NCI-H226 (cell line): ENCODE data around the gene PIK3R2.

ENCODE experiments used
- DNase-seq: peaks from one replicate; pipeline ENCODE4 v3.0.0-alpha.2; 2015

Gene PIK3R2

DNA sequence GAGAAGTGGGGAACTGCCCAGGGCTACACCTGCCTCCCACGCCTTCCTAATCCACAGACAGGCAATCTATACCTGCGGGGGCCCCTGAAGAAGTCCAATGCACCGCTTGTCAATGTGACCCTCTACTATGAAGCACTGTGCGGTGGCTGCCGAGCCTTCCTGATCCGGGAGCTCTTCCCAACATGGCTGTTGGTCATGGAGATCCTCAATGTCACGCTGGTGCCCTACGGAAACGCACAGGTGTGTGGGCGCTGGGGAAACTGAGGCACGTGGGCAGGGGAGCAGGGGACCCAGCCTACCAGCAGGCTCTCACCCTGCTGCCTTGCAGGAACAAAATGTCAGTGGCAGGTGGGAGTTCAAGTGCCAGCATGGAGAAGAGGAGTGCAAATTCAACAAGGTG lies 22.0 kb downstream of the PIK3R2 start:
- DNase-seq, result no peak

DNA sequence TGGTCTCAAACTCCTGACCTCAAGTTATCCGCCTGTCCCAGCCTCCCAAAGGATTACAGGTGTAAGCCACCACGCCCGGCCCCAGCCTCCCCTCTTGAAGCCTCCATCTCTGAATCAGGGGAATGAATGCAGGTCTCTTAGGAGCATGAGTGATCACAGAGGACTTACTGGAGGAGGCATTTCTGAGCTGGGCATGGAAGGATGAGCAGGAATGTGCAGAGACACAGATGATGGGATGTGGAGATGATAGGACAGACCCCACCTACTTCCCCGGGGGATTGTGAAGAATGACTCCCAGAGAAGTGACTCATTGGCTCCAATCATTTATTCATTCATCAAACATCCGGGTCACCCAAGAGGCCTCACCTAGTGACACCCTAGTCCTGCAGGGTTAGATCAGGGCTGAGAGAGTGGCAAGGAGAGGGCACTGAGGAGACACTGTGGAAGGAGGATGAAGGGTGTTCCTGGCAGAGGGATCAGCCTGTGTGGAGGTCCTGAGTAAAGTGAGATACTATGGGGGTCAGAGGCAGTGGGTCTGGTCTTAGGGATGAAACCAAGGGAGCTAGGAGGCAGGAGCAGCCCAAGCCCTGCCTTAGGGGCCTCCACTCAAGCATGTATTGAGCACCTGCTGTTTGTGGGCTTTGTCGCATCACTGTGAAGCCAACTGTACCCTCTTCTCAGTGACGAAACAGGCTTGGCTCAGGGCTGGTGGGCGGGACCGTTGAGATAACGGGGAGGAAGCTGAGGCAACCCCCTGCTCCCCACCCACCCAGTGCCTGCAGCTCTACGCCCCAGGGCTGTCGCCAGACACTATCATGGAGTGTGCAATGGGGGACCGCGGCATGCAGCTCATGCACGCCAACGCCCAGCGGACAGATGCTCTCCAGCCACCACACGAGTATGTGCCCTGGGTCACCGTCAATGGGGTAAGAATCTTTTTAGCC lies 23.7 kb downstream of the PIK3R2 start:
- no peak for DNase-seq

DNA sequence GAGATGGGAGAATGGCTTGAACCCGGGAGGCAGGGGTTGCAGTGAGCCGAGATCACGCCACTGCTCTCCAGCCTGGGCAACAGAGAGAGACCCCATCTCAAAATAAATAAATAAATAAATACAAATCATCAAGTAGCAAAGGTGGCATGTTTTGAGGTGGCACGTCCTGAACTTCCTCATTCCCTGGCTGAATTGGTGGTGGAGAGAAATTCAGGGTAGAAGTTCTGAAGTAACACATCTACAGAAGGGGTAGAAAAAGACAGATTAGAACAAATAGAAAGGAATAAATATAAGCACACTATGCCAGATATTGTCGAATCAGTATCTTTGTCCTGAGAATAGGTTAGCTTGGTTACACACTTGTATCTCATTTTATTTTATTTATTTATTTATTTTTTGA lies 27.0 kb downstream of the PIK3R2 start:
- DNase-seq, result no peak

DNA sequence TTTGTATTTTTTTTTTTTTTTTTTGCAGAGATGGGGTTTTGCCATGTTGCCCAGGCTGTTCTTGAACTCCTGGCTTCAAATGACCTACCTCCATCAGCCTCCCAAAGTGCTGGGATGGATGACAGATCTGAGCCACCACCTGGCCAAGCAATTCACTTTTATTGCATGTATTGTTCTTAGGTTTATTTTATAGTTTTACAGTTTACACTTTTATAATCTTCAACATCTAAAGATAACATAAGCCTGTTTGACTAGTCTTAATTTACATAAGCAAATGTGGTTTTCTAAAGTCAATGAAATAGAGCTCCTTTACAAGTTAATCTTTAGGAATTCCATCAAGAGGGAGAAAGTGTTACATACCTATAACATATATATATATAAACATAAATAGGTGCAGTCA lies 30.6 kb downstream of the PIK3R2 start:
- no peak for DNase-seq

DNA sequence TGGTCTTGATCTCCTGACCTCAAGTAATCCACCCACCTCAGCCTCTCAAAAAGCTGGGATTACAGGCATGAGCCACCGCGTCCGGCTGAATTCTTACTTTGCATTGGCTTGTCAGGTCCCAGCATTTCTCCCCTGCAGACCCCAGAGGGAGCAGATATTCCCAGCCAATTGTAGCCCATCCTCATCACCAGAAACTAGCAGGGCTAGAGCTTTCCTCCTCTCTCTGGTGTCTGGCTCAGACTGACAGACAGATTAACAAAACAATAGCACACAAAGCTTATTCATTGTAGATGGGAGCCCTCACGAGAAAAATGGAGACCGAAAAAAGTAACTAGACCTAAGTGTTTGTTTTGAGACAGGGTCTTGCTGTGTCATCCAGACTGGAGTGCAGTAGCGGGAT lies 32.6 kb downstream of the PIK3R2 start:
- no peak for DNase-seq

DNA sequence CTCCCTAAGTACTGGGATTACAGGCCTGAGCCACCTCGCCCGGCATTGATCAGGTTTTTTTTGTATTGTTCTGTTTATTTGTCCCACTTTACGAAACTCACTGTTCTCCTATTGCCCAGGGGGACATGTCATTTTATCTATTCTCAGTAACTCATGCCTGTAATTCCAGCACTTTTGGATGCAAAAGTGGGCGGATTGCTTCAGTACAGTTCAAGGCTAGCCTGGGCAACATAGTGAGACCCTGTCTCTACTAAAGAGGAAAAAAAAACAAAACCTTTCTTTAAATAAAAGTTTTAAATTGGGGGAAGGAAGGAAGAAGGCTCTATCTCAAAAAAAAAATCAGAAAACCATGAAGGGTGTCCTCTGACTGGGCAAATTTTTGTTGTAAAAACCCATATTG lies 37.3 kb downstream of the PIK3R2 start:
- DNase-seq, result no peak

DNA sequence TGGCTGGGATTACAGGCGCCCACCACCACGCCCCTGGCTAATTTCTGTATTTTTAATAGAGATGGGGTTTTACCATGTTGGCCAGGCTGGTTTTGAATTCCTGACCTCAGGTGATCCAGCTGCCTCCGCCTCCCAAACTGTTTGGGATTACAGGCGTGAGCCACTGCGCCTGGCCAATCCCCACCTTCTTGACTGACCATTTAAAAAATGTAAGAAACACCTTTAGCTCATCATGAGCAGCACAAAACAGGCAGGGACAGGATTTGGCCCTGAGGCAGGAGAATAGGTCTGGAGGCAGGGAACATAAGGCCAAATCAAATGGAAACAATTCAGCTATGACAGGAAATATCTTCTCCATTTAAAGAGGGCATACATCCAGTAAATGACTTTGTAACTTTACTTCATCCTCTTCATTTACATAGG lies 38.7 kb downstream of the PIK3R2 start:
- no peak for DNase-seq

DNA sequence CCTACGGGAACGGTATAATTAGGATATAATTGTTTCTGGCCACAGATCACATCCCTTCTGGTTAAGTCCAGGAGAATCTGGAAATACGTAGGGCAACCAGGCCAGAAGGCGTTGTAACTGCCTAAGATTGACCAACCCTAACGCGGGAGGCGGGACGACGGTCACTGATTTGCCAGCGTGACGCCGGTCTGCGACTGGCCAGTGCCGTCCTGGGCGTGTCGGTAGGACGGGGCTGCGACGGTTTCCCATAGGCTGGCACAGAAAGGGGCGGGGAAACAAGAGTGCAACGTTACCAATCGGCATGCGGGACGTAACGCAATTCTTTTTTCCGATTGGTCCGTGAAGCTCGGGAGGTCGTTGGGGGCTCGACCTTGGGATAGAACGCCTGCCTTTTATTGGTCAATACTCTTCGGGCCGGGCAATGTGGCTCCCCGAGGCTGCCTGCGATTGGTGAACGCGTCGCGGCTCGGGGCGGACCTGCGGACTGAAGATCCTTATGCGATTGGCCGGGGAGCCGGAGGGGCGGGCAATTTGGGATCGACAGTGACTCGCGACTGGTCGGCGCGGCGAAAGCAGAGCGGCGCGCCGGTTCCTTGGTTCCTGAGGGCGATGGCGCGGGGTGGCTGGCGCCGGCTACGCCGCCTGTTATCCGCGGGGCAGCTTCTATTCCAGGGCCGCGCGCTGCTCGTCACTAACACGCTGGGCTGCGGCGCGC lies 39.9 kb downstream of the PIK3R2 start, which contains the start of gene MPV17L2:
Gene MPV17L2, plus strand, starts transcription at position 546 of the 715 bp plus-strand sequence. Its CDS starts 64 bp downstream, at position 610.
- peak; percentile 100 for DNase-seq

DNA sequence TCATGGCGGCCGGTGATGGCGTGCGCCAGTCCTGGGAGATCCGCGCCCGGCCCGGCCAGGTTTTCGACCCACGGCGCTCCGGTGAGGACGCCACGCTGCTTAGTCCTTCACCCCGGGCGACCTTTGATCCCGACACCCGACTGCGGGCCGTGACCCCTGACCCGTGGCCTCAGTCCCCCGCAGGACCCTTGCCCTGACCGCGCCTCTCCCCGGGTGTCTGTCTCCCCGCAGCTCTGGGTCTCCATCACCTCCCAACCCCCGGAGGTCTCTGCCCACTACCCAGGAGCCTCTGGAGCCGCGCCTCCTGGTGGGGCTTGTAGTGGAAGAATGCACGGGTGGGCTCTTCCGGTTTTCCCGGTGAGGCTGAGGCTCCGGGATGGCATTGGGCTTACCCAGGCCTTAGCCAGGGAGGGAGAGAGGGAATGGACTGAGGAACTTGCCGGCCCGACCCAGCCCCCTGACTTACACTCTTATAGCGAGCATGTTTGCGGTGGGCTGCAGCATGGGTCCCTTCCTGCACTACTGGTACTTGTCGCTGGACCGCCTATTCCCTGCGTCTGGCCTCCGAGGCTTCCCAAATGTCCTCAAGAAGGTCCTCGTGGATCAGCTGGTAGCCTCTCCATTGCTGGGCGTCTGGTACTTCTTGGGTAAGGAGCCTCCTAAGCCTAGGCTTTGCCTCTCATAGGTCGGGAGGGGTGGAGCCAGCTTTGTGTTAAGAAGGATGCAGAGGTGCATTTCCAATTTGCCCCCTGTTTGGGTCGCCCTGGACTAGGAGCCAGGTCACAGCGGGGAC lies 40.6 kb downstream of the PIK3R2 start:
- no peak for DNase-seq

DNA sequence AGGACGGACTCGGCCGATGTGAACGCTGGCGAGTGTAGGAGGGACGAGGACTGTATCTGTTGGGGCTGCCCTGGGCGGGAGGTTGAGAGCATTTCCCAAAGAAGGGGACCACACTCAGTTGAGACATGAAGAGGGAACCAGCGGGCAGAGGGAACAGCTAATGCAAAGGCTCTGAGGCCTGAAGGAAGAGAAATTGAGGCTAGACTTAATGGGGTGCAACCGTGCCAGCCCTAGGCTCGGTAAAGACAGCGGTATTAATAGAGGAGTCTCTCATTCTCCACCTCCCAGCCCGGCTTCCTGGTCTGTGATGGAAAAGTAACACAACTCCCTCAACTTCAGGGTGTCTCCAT lies 41.2 kb downstream of the PIK3R2 start:
- no peak for DNase-seq

DNA sequence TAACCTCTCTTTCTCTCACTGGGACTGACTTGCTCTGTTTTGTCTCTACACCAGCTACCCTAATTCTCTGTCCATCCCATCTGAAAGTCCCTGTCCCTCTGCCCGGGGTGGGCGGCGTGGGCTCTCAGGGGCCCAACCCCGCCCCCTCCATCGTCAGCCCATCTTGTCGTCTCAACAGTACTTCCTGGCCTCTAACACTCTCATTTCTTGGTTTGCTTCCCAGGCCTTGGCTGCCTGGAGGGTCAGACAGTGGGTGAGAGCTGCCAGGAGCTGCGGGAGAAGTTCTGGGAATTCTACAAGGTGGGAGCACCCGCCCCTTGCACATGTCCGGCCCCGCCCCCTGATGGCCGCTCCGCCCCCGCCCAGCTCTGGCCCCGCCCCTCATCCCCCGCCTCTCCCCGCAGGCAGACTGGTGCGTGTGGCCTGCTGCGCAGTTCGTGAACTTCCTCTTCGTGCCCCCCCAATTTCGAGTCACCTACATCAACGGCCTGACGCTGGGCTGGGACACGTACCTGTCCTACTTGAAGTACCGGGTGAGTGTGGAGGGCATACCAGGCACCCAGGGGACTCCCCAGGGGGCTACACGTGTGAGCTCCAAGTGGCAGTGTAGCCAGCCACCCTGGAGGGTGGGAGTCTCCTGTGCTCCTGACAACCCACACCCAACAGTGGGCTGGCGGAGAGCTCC lies 41.7 kb downstream of the PIK3R2 start:
- DNase-seq, result peak; percentile 76

DNA sequence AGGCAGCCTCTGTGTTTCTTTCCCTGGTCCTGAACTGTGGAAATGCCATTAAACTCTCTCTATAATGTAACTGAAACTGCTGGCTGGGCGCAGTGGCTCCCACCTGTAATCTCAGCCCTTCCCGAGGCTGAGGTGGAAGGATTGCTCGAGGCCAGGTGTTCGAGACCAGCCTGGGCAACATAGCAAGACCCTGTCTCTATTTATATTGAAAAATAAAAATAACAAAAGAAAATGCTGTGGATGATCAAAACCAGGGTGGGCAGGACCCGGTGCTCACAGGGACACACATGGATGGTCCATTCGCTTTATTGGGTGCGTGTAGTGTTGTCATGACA lies 43.5 kb downstream of the PIK3R2 start:
- no peak for DNase-seq

DNA sequence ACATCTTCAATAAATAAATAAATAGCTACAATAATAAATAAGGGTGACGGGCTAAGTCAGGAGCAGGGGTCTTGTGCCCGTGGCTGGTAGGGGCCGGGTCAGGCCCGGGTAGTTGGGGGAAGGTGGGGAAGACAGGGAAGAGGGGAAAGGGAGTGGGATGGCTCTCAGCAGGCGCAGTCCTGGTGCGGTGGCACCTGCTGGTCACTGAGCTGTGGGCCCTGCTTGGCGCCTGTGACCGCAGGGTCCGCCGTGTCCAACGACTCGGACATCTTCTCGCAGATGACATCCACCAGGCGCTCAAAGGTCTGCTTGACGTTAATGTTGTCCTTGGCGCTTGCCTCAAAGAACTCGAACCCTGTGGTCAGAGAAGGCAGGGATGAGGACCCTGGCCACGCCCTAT lies 44.3 kb downstream of the PIK3R2 start:
- no peak for DNase-seq

DNA sequence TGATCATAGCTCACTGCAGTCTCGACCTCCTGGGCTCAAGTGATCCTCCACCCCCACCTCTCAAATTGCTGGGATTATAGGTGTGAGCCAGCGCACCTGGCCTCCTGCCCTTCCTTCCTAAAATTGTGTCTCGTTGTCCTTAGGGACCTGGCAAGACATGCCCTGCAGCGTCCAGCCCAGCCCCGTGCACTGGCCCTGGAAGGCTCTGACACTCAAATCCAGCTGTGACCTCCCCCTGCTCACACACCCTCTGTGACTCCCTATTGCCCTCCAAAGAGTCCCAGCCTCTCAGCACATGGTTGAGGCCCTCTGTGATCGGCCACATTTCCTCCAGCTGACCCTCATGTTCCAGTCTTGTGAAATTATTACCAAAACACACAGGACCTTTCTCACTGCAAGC lies 45.0 kb downstream of the PIK3R2 start:
- no peak for DNase-seq

DNA sequence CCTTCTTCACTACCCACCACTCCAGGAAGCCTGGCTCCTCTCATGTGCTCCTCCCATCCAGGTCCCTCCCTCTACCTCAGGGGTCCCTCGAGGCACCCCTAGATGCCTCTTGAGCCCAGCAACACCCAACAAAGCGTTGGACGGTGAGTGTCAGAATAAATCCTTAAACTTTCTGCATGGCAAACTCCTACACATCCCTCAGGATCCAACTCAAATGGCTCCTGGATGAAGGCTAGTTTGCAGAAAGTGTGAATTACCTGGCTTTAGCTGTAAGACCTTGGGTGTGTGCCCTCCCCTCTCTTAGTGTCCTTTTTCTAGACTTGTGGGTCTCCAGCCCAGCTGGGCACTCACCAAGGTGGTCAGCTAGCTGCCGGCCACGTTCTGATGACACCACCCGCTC lies 45.4 kb downstream of the PIK3R2 start:
- DNase-seq, result no peak

DNA sequence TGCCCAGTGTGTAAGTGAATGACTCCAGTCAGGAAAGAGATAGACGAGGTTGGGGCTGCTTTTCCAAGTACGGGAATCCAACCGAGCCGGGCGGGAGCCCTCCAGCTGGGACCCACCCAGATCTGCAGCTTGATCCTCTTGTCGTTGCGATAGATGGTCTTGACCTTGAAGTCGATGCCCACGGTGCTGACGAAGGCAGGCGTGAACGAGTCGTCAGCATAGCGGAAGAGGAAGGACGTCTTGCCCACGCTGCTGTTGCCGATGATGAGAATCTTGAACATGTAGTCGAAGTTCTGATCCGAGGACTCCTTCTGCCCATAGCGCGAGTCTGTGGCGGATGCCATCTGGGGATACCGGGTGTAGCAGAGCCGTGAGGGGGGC lies 49.4 kb downstream of the PIK3R2 start:
- DNase-seq, result no peak

DNA sequence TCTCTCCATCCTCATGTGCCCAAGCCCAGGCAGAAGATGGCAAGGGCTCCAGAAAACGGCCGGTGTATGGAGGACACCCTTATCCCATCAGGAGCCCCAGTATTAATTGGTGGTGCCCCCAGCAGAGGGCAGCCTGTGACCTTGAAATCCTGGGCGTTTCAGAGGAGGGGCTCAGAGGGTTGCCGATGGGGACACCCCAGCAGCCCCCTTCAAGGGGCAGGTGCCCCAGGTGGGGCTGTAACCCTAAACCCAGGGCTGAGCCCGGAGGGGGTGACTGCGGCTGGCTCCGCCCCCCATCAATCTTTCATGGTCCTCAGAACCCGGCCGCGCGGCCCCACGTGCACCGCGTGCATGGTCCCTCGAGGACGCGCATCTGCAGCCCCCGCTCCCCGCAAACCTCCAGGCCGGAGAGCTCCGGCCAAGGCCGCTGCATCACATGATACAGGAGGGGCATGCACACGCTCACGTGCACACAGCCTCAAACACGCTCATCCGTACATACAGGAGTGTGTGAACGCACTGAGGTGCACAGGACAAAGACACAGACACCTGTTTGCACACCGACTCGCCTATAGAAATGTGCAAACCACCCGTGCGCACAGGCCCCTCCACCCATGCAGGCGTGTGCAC lies 49.9 kb downstream of the PIK3R2 start:
- DNase-seq, result no peak

DNA sequence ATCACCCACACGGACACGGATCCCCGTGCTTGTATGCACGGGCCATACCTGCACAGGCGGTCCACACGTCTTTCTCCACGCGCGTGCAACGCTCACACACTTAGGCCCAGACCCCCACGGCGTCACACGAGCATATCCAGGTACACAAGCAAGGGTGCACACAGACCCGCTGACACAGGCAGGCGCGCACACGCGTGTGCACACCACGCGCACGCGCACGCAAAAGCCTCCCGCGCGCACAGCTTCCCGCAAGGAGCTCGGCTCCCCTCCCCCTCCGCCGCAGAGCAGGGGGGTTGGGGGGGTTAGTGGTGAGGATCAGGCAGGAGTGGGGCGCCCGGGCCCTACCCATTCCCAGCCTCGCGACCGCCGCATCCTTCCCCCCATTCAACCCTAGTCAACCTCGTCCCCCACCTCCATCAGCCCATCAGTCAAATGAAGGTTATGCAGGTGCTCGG lies 50.5 kb downstream of the PIK3R2 start:
- no peak for DNase-seq

DNA sequence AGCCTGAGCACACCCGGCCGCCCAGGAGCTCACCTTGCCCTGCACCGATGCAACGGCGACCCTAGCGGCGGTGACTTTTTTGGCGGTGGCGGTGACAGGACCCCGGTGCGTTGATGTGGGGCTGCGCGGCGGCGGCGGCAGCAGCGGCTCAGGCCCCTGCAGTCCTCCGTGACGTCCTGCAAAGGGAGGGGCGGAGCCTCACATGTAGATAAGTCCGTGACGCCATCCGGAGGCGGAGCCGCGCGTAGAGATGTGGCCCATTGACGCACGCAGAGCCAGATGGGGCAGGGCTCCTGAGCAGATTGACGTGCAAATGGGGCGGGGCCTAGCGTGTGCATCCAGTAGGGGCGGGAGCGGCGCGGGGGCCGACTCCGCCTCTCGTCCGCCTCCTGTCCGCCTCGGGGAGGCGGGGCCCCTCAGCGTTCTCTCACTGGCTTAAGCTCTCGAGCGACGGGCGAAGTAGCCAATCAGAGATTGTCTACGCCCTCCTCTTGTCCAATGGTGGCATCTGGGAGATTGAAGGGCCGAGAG lies 51.0 kb downstream of the PIK3R2 start, which contains the start of gene RAB3A:
Gene RAB3A, minus strand, starts transcription at position 180 of the 531 bp plus-strand sequence. CDS start 1,302 bp downstream, outside the sequence.
- DNase-seq, result peak; percentile 100

DNA sequence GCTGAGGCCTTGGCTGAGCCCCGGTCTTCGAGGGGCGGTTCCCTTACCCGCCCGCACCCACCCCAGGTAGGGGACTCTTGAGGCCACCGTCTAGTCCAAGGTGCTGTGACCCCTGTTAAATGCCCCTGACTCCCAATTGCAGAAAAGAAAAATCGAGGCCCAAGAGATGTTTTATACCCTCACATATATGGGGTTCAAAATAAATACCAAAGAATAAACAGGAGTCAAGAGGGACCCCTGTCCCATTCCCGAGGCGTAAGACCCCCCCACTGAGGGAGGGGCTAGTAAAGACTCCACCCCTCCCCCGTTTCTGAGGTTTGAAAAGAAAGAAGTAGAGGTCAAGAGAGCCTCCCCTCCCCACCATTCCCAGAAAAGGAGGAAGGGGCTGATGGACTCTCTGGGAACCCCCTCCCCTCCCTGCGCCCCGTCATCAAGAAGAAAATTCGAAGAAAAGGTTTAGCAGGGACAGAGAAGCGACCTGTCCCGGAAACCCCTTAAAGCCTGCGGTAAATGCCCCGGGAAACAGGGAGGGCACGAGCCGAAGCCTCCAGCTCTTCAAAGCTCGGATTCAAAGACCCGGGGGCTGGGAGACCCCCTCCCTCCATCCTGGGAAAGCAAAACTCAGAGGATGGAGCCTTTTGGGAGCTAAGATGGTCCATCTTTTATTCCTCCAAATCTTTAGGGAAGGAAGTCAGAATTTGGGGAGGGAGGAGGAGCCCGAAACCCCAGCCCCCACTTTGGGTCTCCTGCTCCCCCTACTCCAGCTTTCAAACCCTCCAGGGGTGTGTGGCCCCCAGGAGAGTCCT lies 51.6 kb downstream of the PIK3R2 start:
- no peak for DNase-seq
